K562 (cell line): ENCODE results near the gene ATP8B4. TPM values are rescaled to one million over a fixed set of nuclear protein-coding genes. Genes with fewer than 3 reads are reported as not detected.

Experiments used
- ATAC-seq: fragments of 200-7000 bp; cut with Tn5 transposase; 3 replicates; pipeline ENCODE4 v1.9.1; 2020; ENCODE audit warnings: moderate library complexity
- BruUV-seq: library from RNA; stranded (reverse); fragments of 400-500 nt; replicated peaks from 2 replicates; lab custom pipeline; 2021; lab: Mats Ljungman, UMichigan
- CTCF ChIA-PET: fragments of 300-600 bp; formaldehyde crosslinking; extraction: SDS; loops from one replicate; lab custom pipeline; 2021; ENCODE audit warnings: low intra/inter-chr PET ratio; lab: Yijun Ruan, JAX
- POLR2A ChIA-PET: fragments of 300-600, 350-650 bp; sonication (Branson Sonifier 250); formaldehyde crosslinking; extraction: SDS; loops from one replicate; lab custom pipeline; 2021; ENCODE audit warnings: antibody characterized with exemption, inconsistent platforms; lab: Yijun Ruan, JAX
- DNase-seq, 4 experiments: peaks; one replicate each; pipeline versions ENCODE4 v3.0.0 to v3.0.0-alpha.2; 2011 to 2018; ENCODE audit warnings: low spot score in 3 of 4, mixed read lengths in 3 of 4; ENCODE audit errors: extremely low read depth in 1 of 4
- FAIRE-seq: peaks from 2 replicates; lab custom pipeline; 2011; peaks lifted over from hg19 to GRCh38; lab: Jason Lieb, UNC
- H2AFZ ChIP-seq: 2 replicates; pipeline ENCODE4 v1.6.0; 2011; ENCODE audit warnings: low read depth, low read length, control low read depth, inconsistent platforms
- H3K27ac ChIP-seq: fragments of 200-600 bp; 3 replicates; pipeline ENCODE4 v1.8.0; 2011; ENCODE audit warnings: low read depth, mild to moderate bottlenecking, control low read depth, inconsistent platforms, low read length, moderate library complexity, mixed read lengths; ENCODE audit errors: extremely low read depth
- H3K27me3 ChIP-seq, 2 experiments: fragments of 300-600 bp in 1 of 2; 2 replicates in 1 of 2; 3 replicates in 1 of 2; pipeline versions ENCODE4 v1.6.0 to v1.8.0; 2011; ENCODE audit warnings: inconsistent platforms in 2 of 2, low read length in 2 of 2, mild to moderate bottlenecking in 1 of 2, mixed read lengths in 1 of 2, moderate library complexity in 1 of 2; ENCODE audit not compliant: control insufficient read depth in 2 of 2, insufficient read depth in 2 of 2
- H3K36me3 ChIP-seq: fragments of 300-600 bp; 3 replicates; pipeline ENCODE4 v1.8.0; 2011; ENCODE audit warnings: mild to moderate bottlenecking, low read length, inconsistent platforms; ENCODE audit not compliant: control insufficient read depth, insufficient read depth
- H3K4me1 ChIP-seq, 2 experiments: fragments of 200-600 bp in 1 of 2; replicated peaks in 1 of 2; 2 replicates in 1 of 2; 3 replicates in 1 of 2; pipeline versions ENCODE4 v1.5.1 to v1.8.0; 2011; ENCODE audit warnings: inconsistent platforms in 2 of 2, low read length in 2 of 2, mild to moderate bottlenecking in 1 of 2, mixed read lengths in 1 of 2, moderate library complexity in 1 of 2; ENCODE audit not compliant: control insufficient read depth in 2 of 2, insufficient read depth in 2 of 2
- H3K4me2 ChIP-seq: 2 replicates; pipeline ENCODE4 v1.6.1; 2011; ENCODE audit warnings: low read length, control low read depth, inconsistent platforms, mixed read lengths; ENCODE audit not compliant: insufficient read depth
- H3K4me3 ChIP-seq: fragments of 200-600 bp; sonication (generic), shearing (Covaris generic); 2 replicates; pipeline ENCODE4 v1.5.1; 2016; ENCODE audit warnings: control low read depth, inconsistent platforms
- H3K79me2 ChIP-seq: fragments of 200-600 bp; 3 replicates; pipeline ENCODE4 v1.8.0; 2011; ENCODE audit warnings: low read length, inconsistent platforms; ENCODE audit not compliant: control insufficient read depth, insufficient read depth
- H3K9ac ChIP-seq, 2 experiments: 2 replicates each; pipeline versions ENCODE4 v1.6.0 to v1.6.1; 2011; ENCODE audit warnings: low read depth in 2 of 2, low read length in 2 of 2, control low read depth in 1 of 2, inconsistent platforms in 1 of 2, mild to moderate bottlenecking in 1 of 2, mixed read lengths in 1 of 2; ENCODE audit not compliant: insufficient read depth in 1 of 2
- H3K9me1 ChIP-seq: one replicate; pipeline ENCODE4 v1.6.0; 2011; ENCODE audit warnings: inconsistent platforms, mild to moderate bottlenecking, low read length, moderate library complexity; ENCODE audit not compliant: control insufficient read depth, insufficient read depth
- H3K9me3 ChIP-seq: replicated peaks from 2 replicates; pipeline ENCODE4 v1.5.1; 2011; ENCODE audit warnings: low read depth, low read length, inconsistent platforms; ENCODE audit not compliant: control insufficient read depth, insufficient read depth
- H4K20me1 ChIP-seq: replicated peaks from 2 replicates; pipeline ENCODE4 v1.6.1; 2011; ENCODE audit warnings: low read length, inconsistent platforms, mixed read lengths; ENCODE audit not compliant: control insufficient read depth, insufficient read depth
- DIDO1 ChIP-seq: fragments of 450-650 bp; IDR thresholded peaks from 2 replicates; pipeline ENCODE4 v1.6.1; 2016; ENCODE audit warnings: low read depth, missing biosample characterization, missing genetic modification characterization
- HDAC8 ChIP-seq: fragments of 450-650 bp; IDR thresholded peaks from 2 replicates; pipeline ENCODE4 v1.6.1; 2016; ENCODE audit warnings: mild to moderate bottlenecking, missing genetic modification characterization, moderate library complexity, missing compliant biosample characterization
- NFRKB ChIP-seq: fragments of 450-650 bp; IDR thresholded peaks from 2 replicates; pipeline ENCODE4 v1.6.1; 2016; ENCODE audit warnings: low read depth
- NFXL1 ChIP-seq: fragments of 450-650 bp; formaldehyde crosslinking; IDR thresholded peaks from 2 replicates; pipeline ENCODE4 v1.4.0; 2021; ENCODE audit warnings: mild to moderate bottlenecking
- NRF1 ChIP-seq, 2 experiments: fragments of 450-650 bp; IDR thresholded peaks in 1 of 2; conservative IDR thresholded peaks in 1 of 2; 2 replicates each; pipeline ENCODE4 v1.6.1; 2014; ENCODE audit warnings: mild to moderate bottlenecking in 2 of 2
- PCBP1 ChIP-seq: fragments of 200-400 bp; formaldehyde crosslinking; IDR thresholded peaks from 2 replicates; pipeline ENCODE4 v1.6.1; 2018; ENCODE audit warnings: mild to moderate bottlenecking, low read depth, low read length; ENCODE audit not compliant: poor library complexity, severe bottlenecking
- PCBP2 ChIP-seq: fragments of 200-400 bp; formaldehyde crosslinking; IDR thresholded peaks from 2 replicates; pipeline ENCODE4 v1.6.1; 2018; ENCODE audit warnings: low read length, low read depth, mild to moderate bottlenecking, moderate library complexity; ENCODE audit not compliant: poor library complexity, severe bottlenecking
- PTRF ChIP-seq: fragments of 450-650 bp; IDR thresholded peaks from 2 replicates; pipeline ENCODE4 v1.6.1; 2016; ENCODE audit warnings: mild to moderate bottlenecking, missing genetic modification characterization, missing compliant biosample characterization
- SAFB2 ChIP-seq: fragments of 200-400 bp; formaldehyde crosslinking; IDR thresholded peaks from 2 replicates; pipeline ENCODE4 v1.6.1; 2018; ENCODE audit warnings: borderline replicate concordance, low read length, low read depth, moderate library complexity; ENCODE audit not compliant: severe bottlenecking
- SMAD1 ChIP-seq: fragments of 150-350 bp; IDR thresholded peaks from 2 replicates; pipeline ENCODE4 v1.6.1; 2014; ENCODE audit warnings: low read length, low read depth; ENCODE audit not compliant: partially characterized antibody
- SMARCA4 ChIP-seq: fragments of 450-650 bp; IDR thresholded peaks from 2 replicates; pipeline ENCODE4 v1.6.1; 2016
- TARDBP ChIP-seq: fragments of 450-650 bp; IDR thresholded peaks from 2 replicates; pipeline ENCODE4 v1.6.1; 2016
- ZKSCAN1 ChIP-seq: fragments of 150-350 bp; IDR thresholded peaks from 2 replicates; pipeline ENCODE4 v1.6.1; 2016; ENCODE audit warnings: low read depth, low read length
- ZKSCAN8 ChIP-seq: fragments of 200-800 bp; sonication (Bioruptor generic); IDR thresholded peaks from 2 replicates; pipeline ENCODE4 v1.6.1; 2016; ENCODE audit warnings: missing genetic modification characterization, missing compliant biosample characterization
- ZNF174 ChIP-seq: fragments of 250-450 bp; sonication (Bioruptor Pico); IDR thresholded peaks from 2 replicates; pipeline ENCODE4 v1.4.0; 2020; ENCODE audit warnings: mild to moderate bottlenecking
- ZNF197 ChIP-seq: fragments of 200-800 bp; sonication (Bioruptor generic); IDR thresholded peaks from 2 replicates; pipeline ENCODE4 v1.6.1; 2016; ENCODE audit warnings: low read depth, missing genetic modification characterization, missing compliant biosample characterization
- ZNF263 ChIP-seq: sonication (generic); formaldehyde crosslinking; IDR thresholded peaks from 2 replicates; pipeline ENCODE4 v1.8.0; 2022; ENCODE audit warnings: mild to moderate bottlenecking, missing genetic modification reagents, borderline replicate concordance
- ZNF280B ChIP-seq: fragments of 250-450 bp; sonication (Bioruptor Pico); IDR thresholded peaks from 2 replicates; pipeline ENCODE4 v1.5.1; 2021; ENCODE audit warnings: mild to moderate bottlenecking
- ZNF778 ChIP-seq: fragments of 450-650 bp; formaldehyde crosslinking; IDR thresholded peaks from 2 replicates; pipeline ENCODE4 v1.4.0; 2020; ENCODE audit warnings: mild to moderate bottlenecking, moderate library complexity
- WGBS: fragments of 100-300 bp; shearing (Covaris generic); methylation state at CpG from one replicate; pipeline ENCODE4 v1.1.6; 2016; ENCODE audit warnings: low coverage, mixed read lengths; ENCODE audit not compliant: insufficient coverage; ENCODE audit errors: missing lambda C conversion rate; 5-methylcytosine and 5-hydroxymethylcytosine counted together
- in situ Hi-C: fragments of 300-500 bp; cut with MboI; formaldehyde crosslinking; loops from 4 replicates; pipeline ENCODE4 v1.15.0; 2018; ENCODE audit warnings: inconsistent platforms, mixed read lengths
- intact Hi-C: fragments of 100-400 bp; cut with micrococcal nuclease; formaldehyde crosslinking; loops from 2 replicates; pipeline ENCODE4 v1.14.2; 2022
- polyA plus RNA-seq, 8 experiments: library from polyadenylated mRNA; depleted of rRNA in 4 of 8; stranded (reverse) in 5 of 8; unstranded in 3 of 8; fragments of >200 nt; fragmentation: Nextera tagmentation in 2 of 8; fragmentation: Illumina TruSeq in 1 of 8; extraction: Ambion mirVana in 2 of 8; extraction: Trizol in 1 of 8; gene quantifications; 2 replicates each; pipeline versions ENCODE4 v1.2.1 to v1.2.3, GENCODE V29; 2011 to 2014; ENCODE audit warnings: inconsistent platforms in 1 of 8, missing spikeins in 1 of 8
- total RNA-seq, 7 experiments: library from RNA; depleted of rRNA in 6 of 7; stranded (reverse); fragments of >200 nt in 6 of 7; fragmentation: Illumina TruSeq in 2 of 7; extraction: Trizol in 2 of 7; gene quantifications; 2 replicates each; pipeline versions ENCODE4 v1.2.1 to v1.2.3, GENCODE V29; 2011 to 2021; ENCODE audit warnings: low replicate concordance in 1 of 7
- TF ChIP-seq, protein P1 (sequence below), 2 experiments: fragments of 450-650 bp; conservative IDR thresholded peaks; 2 replicates each; pipeline ENCODE4 v1.6.1; 2017; ENCODE audit warnings: mild to moderate bottlenecking in 2 of 2, moderate library complexity in 2 of 2

Gene ATP8B4
- total and polyA plus RNA-seq, 9 of the 15 experiments (the other 6 are each of a cell fraction or from before 2014, with no cell fraction given): 0.14 to 2.5 (median 0.44) TPM

- in situ Hi-C loops: no loop called here
- H3K4me2 ChIP-seq: no peak overlapping the region
- FAIRE-seq: no peak
These were observed 252.9 kb downstream of the ATP8B4 start for GRCh38 chr15:49865925-49866757.

More at GRCh38 chr15:49865925-49866757, 252.9 kb downstream of the ATP8B4 start:
- Histone ChIP-seq H3K9me1 (no peaks in the 10 kb centered on the region), H3K36me3 (no peaks in the 10 kb centered on the region), H3K9me3 (no peaks in the 10 kb centered on the region), H2AFZ (no peak overlapping the region), H3K27me3 (no peaks in the 10 kb centered on the region; a peak in 1 of 5 replicates), H4K20me1 (no peaks in the 10 kb centered on the region), H3K4me3 (no peak overlapping the region), H3K4me1 (no peaks in the 10 kb centered on the region), H3K79me2 (no peaks in the 10 kb centered on the region), H3K9ac (no peak overlapping the region), H3K27ac (no peak overlapping the region)
- BruUV-seq: no TSS peak
- ChIA-PET CTCF (no interaction called here), POLR2A (interaction anchor here (0.6 kb wide), 1 partner anchor 498 kb away, joined by 3 read pairs; no protein-coding TSS in a partner anchor)
- TF ChIP-seq SAFB2: no peak
- TF ChIP-seq, protein P1, sequence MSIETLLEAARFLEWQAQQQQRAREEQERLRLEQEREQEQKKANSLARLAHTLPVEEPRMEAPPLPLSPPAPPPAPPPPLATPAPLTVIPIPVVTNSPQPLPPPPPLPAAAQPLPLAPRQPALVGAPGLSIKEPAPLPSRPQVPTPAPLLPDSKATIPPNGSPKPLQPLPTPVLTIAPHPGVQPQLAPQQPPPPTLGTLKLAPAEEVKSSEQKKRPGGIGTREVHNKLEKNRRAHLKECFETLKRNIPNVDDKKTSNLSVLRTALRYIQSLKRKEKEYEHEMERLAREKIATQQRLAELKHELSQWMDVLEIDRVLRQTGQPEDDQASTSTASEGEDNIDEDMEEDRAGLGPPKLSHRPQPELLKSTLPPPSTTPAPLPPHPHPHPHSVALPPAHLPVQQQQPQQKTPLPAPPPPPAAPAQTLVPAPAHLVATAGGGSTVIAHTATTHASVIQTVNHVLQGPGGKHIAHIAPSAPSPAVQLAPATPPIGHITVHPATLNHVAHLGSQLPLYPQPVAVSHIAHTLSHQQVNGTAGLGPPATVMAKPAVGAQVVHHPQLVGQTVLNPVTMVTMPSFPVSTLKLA (conservative IDR thresholded peaks at IDR 0.05): no peak
- no peak for TF ChIP-seq SMARCA4
- TF ChIP-seq NRF1 (conservative IDR thresholded peaks at IDR 0.05 in 1 of 2, IDR thresholded peaks at IDR 0.05 in 1 of 2): no peak
- TF ChIP-seq DIDO1 (tag): no peak
- no peak for TF ChIP-seq ZKSCAN8 (CRISPR knock-in tag)
- no peak for TF ChIP-seq PCBP2
- no peak for TF ChIP-seq ZNF778 (CRISPR knock-in tag)
- no peak for TF ChIP-seq TARDBP
- no peak for TF ChIP-seq SMAD1
- TF ChIP-seq HDAC8 (tag): no peak
- TF ChIP-seq ZNF197 (CRISPR knock-in tag): no peak
- TF ChIP-seq ZNF280B (CRISPR knock-in tag): no peak
- TF ChIP-seq ZNF263 (CRISPR knock-in tag): no peak
- no peak for TF ChIP-seq NFRKB
- no peak for TF ChIP-seq ZKSCAN1
- TF ChIP-seq NFXL1: no peak
- no peak for TF ChIP-seq ZNF174 (CRISPR knock-in tag)
- TF ChIP-seq PTRF (tag): no peak
- no peak for TF ChIP-seq PCBP1
- intact Hi-C loops: no loop called here
- DNase-seq (no peak), ATAC-seq (no peak)
- 1% methylated on average over 10 of the region's 10 CpGs for WGBS
